Colonic mucosa (tissue), 4 donors: Measurements from ENCODE around the gene TIMP2. TPM values are rescaled to one million over a fixed set of nuclear protein-coding genes. Genes with fewer than 3 reads are reported as not detected.

Experiments used
- DNase-seq: peaks from one replicate; pipeline ENCODE4 v3.0.0-alpha.2; 2020
- H3K27ac ChIP-seq: fragments of 200-600 bp; one replicate; pipeline ENCODE4 v1.8.0; 2021
- H3K27me3 ChIP-seq: fragments of 200-600 bp; one replicate; pipeline ENCODE4 v1.8.0; 2021
- H3K36me3 ChIP-seq: fragments of 200-600 bp; one replicate; pipeline ENCODE4 v1.8.0; 2021
- H3K4me1 ChIP-seq: fragments of 200-600 bp; one replicate; pipeline ENCODE4 v1.8.0; 2021; ENCODE audit warnings: mild to moderate bottlenecking
- H3K4me3 ChIP-seq: fragments of 200-600 bp; one replicate; pipeline ENCODE4 v1.8.0; 2021
- H3K9ac ChIP-seq, 2 donors: one replicate each; pipeline ENCODE4 v1.7.0; 2013; ENCODE audit warnings: control low read depth in 2 of 2, low read depth in 2 of 2, low read length in 2 of 2
- H3K9me3 ChIP-seq: fragments of 200-600 bp; one replicate; pipeline ENCODE4 v1.8.0; 2021
- intact Hi-C: fragments of 100-400 bp; cut with DNase I; formaldehyde crosslinking; loops from one replicate; pipeline ENCODE4 v1.14.1; 2022
- total RNA-seq, 2 donors: library from RNA; stranded (reverse); fragmentation: NEBNext Ultra II Directional in 1 of 2; extraction: Animal tissue kit (Norgen Biotek cat#: 25700) in 1 of 2; gene quantifications; one replicate each; pipeline ENCODE4 v1.2.1, GENCODE V29; 2021
- TF ChIP-seq, protein P1 (sequence below): fragments of 200-600 bp; IDR thresholded peaks from one replicate; pipeline ENCODE4 v1.8.0; 2022; ENCODE audit warnings: antibody characterized with exemption, mild to moderate bottlenecking
- donor health status: healthy.
- donor health status: DM: no; HTN: no; CAD: no.
- donor health status: DM: no; HTN: no; CAD: no.

Gene TIMP2
- total RNA-seq, 2 donors from 2014 or later = 42.8 to 86.1 TPM

DNA sequence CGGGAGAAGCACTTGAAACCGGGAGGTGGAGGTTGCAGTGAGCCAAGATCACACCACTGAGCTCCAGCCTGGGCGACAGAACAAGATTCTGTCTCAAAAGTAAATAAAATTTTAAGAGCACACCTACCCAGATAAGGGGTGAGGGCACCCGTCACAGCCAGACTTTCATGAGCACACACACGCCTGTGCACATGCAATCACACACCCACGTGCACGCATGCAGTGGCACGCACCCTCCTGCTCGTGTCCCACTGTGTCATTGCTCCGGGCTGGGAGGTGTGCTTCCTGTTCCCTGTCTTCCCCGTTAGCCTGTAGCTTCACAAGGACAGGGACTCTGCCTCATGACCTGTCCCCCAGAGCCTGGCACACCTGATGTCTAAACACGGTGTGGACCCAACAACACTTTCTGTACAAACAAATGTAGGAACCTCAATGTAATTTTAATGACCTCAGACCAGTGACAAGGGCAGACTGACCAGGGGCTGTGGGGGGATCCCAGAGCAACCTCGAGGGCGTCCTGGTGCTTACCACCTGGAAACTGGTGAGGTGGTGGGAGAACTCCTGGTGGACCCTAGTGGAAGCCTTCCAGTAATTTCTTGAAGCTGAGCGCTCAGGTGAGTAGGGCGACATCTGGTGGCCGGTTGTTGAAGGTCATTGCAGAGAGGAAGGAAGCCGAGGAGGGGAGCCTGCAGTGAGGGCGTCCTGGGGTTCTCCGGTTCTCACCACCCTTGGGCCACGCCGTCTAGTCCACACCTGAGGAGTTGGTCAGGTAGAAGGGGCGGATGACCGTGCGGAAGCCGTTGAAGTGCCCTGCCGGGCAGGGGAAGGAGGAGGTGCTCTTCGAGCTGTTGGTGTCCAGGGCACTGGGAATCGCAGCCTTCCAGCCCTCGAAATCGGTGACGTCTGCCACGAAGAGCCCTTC, 45.9 kb upstream of the TIMP2 start:
- Histone ChIP-seq H3K27ac (no peak overlapping the region), H3K4me3 (no peak overlapping the region), H3K4me1 (peaks cover 9% of the 10 kb centered on the region), H3K36me3 (no peaks in the 10 kb centered on the region), H3K9me3 (no peaks in the 10 kb centered on the region), H3K27me3 (no peaks in the 10 kb centered on the region), H3K9ac (peak overlapping the region in 1 of 2 donors; percentile 22)
- intact Hi-C loops = loop anchor here (1.0 to 5.0 kb wide), 2 partner anchors 105 to 474 kb away; no protein-coding TSS in a partner anchor
- peak; percentile 87 for DNase-seq
- TF ChIP-seq, protein P1, sequence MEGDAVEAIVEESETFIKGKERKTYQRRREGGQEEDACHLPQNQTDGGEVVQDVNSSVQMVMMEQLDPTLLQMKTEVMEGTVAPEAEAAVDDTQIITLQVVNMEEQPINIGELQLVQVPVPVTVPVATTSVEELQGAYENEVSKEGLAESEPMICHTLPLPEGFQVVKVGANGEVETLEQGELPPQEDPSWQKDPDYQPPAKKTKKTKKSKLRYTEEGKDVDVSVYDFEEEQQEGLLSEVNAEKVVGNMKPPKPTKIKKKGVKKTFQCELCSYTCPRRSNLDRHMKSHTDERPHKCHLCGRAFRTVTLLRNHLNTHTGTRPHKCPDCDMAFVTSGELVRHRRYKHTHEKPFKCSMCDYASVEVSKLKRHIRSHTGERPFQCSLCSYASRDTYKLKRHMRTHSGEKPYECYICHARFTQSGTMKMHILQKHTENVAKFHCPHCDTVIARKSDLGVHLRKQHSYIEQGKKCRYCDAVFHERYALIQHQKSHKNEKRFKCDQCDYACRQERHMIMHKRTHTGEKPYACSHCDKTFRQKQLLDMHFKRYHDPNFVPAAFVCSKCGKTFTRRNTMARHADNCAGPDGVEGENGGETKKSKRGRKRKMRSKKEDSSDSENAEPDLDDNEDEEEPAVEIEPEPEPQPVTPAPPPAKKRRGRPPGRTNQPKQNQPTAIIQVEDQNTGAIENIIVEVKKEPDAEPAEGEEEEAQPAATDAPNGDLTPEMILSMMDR = peak; percentile 84

DNA sequence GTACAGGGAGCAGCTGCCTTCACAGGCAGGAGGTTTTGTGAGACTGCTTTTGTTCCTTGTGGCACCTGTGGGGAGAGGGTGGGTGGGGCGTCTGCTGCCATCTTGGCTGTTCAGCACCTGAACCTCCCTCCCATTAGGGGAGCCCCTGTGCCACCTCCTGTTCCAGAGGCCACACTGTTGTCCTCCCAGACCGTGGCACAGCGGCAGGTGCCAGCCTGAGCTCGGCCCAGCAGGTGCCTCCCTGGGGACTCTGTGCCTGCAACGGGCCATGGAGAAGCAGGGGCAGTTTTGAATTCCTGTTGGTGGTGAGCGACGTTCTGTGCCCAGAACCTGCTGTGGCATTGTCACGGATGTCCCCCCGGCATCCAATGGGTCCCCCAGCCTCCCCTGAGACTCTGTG, 44.7 kb upstream of the TIMP2 start:
- Histone ChIP-seq H3K4me1 (peaks cover 4% of the 10 kb centered on the region), H3K9me3 (no peaks in the 10 kb centered on the region), H3K36me3 (no peaks in the 10 kb centered on the region), H3K27ac (no peak overlapping the region), H3K27me3 (no peaks in the 10 kb centered on the region), H3K9ac (no peak overlapping the region), H3K4me3 (no peak overlapping the region)
- intact Hi-C loops = loop anchor here (5.0 kb wide), 1 partner anchor 473 kb away; no protein-coding TSS in a partner anchor
- DNase-seq = no peak
- TF ChIP-seq, protein P1 = no peak

DNA sequence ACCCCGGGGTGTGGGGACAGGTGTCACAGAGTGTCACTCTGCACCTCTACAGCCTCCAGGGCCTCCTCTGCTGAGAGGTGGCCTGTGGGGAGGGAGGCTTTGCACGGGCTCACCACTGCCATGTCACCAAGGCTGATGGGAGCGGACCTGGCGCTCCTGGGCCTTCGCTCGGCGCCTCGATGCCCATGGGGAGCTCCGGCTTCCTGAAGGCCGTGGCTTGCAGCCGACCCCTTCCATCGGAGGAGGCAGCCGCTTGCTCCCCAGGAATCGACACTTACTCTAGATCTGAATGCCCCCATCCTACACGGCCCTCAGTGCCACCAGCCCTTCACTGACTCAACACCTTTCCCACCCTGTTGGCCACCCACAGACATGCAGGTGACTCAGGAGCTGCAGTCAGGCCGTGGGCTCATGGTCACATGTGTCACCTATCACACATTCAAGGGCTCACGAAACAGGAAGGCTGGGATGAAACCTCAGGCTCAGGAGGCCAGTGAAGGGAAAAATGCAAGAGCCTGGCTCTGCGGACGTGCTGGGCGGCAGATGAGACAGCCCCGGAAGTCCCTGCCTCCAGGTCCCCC, 42.7 kb upstream of the TIMP2 start:
- no peaks in the 10 kb centered on the region for H3K9me3 ChIP-seq

DNA sequence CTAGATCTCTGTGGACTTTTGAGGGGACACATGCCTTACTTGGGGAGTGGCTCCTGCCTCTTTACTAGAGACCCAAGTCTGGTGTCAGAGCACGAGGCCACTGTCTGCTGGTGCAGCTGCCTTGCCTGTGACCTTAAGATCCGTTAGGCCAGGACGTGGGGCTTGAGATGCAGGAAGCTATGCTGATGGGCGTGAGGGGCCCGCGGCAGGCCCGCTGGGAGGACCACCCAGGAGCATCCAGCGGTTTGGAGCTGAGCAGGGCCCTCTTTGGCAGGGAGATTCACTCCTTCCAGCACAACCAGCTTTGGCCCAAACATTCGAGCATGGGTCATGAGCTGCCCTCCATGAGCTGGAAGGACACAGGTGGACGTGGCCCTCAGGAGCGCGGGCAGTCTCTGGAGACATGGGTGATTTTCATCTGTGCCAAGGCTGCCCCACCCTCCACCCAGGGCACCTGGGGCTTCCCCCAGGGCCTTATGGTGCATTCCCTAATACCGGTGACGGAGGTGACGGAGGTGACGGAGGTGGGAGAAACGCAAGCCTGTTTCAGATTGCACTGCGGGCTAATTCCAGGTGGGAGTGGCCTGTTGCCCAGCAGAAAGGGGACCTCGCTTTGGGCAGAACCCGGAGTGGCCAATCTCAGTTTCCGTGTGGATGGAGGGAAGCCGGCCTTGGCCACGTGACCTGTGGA, 41.9 kb upstream of the TIMP2 start:
- no peak for DNase-seq
- Histone ChIP-seq H3K27ac (no peak overlapping the region), H3K36me3 (no peaks in the 10 kb centered on the region), H3K27me3 (no peaks in the 10 kb centered on the region), H3K9me3 (no peaks in the 10 kb centered on the region), H3K9ac (no peak overlapping the region), H3K4me1 (peaks cover 4% of the 10 kb centered on the region), H3K4me3 (no peak overlapping the region)
- TF ChIP-seq, protein P1 = no peak
- intact Hi-C loops = no loop called here

More for the DNA sequence above, 42.7 kb upstream of the TIMP2 start:
- intact Hi-C loops = no loop called here
- TF ChIP-seq, protein P1 = no peak
- no peak overlapping the region for H3K27ac ChIP-seq
- no peaks in the 10 kb centered on the region for H3K27me3 ChIP-seq
- no peak for DNase-seq
- H3K9ac ChIP-seq = no peak overlapping the region
- H3K36me3 ChIP-seq = no peaks in the 10 kb centered on the region
- H3K4me3 ChIP-seq = no peak overlapping the region
- peaks cover 4% of the 10 kb centered on the region for H3K4me1 ChIP-seq

DNA sequence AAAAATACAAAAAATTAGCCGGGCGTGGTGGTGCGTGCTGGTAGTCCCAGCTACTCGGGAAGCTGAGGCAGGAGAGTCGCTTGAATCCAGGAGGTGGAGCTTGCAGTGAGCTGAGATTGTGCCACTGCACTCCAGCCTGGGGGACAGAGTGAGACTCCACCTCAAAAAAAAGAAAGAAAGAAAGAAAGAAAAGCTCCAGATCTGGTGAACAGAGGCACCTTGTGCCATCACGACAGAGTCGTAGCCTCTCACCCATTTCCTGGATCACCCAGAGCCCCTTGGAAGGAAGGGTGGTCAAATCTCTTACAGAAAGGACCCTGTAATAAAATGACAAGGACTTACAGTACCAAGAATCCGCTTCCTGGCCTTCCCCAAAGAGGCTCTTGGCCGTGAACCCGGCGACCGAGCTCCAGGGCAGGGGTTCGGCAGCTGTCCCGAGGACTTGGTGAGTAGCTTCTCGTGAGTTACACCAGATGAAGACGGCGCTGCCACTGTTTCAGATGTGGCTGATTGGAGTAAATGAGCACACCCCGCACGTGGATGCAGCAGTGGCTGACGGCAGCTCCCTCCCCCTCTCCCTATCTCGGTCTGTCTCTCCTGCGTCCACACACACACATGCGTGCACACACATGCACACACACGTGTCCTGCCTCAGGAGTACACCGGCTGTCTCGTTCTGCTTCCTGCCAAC, 41.1 kb upstream of the TIMP2 start:
- intact Hi-C loops = no loop called here
- H3K27me3 ChIP-seq = no peaks in the 10 kb centered on the region
- TF ChIP-seq, protein P1 = no peak
- H3K9me3 ChIP-seq = no peaks in the 10 kb centered on the region
- H3K27ac ChIP-seq = no peak overlapping the region
- no peak overlapping the region for H3K9ac ChIP-seq
- no peak overlapping the region for H3K4me3 ChIP-seq
- no peaks in the 10 kb centered on the region for H3K36me3 ChIP-seq
- peaks cover 4% of the 10 kb centered on the region for H3K4me1 ChIP-seq
- DNase-seq = peak; percentile 18
